Activated naive CD4-positive, alpha-beta T cell treated with anti-CD3 and anti-CD28 coated beads, Interleukin-2, amount 50 U/mL, for 72 hours (primary cell): ENCODE measurements around the gene EOLA1. TPM values are rescaled to one million over a fixed set of nuclear protein-coding genes. Genes with fewer than 3 reads are reported as not detected.
"Not testable (repeated sequence)": the region's sequence is repeated elsewhere in the genome, so short reads cannot be mapped to it uniquely, and the experiment has no call there.

Experiments used
- ATAC-seq, 2 donors: fragments of 150-1000 bp; cut with Tn5 transposase; 2 replicates each; pipeline ENCODE4 v1.10.0; 2021; ENCODE audit warnings: mild to moderate bottlenecking in 2 of 2, moderate library complexity in 2 of 2
- DNase-seq, 2 donors: peaks; one replicate each; pipeline ENCODE4 v3.0.0; 2021 to 2022; ENCODE audit warnings: low spot score in 2 of 2
- H3K27ac Mint-ChIP-seq, 2 donors: one replicate each; pipeline ENCODE4 v1.8.0; 2022; ENCODE audit warnings: mild to moderate bottlenecking in 2 of 2, mixed read lengths in 2 of 2
- H3K36me3 Mint-ChIP-seq, 2 donors: one replicate each; pipeline ENCODE4 v1.8.0; 2022; ENCODE audit warnings: mixed read lengths in 2 of 2
- H3K9me3 Mint-ChIP-seq, 2 donors: one replicate each; pipeline ENCODE4 v1.8.0; 2022; ENCODE audit warnings: mixed read lengths in 2 of 2
- total RNA-seq, 2 donors: library from RNA; stranded (reverse); gene quantifications; one replicate each; pipeline ENCODE4 v1.2.3, GENCODE V29; 2022

Gene EOLA1
- total RNA-seq, 2 donors from 2014 or later, result 13.6 to 50.9 TPM

DNA sequence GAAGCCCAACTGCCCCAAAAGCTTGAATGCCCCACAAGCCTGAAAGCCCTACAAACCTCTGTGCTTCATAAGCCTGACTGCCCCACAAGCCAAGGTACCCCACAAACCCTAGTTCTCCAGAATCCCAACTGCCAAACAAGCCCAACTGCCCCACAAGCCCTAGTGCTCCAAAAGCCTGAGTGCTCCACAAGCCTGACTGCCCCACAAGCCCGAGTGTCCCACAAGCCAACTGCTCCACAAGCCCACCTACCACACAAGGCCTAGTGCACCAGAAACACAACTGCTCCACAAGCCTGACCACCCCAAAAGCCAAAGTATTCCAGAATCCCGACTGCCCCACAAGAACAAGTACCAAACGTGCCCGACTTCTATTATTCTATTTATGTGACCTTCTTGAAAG is 22.5 kb downstream of the EOLA1 start:
- DNase-seq (no peak), ATAC-seq (no peak)
- no peak overlapping the region for H3K27ac Mint-ChIP-seq
- no peaks in the 10 kb centered on the region for H3K36me3 Mint-ChIP-seq
- no peaks in the 10 kb centered on the region for H3K9me3 Mint-ChIP-seq

DNA sequence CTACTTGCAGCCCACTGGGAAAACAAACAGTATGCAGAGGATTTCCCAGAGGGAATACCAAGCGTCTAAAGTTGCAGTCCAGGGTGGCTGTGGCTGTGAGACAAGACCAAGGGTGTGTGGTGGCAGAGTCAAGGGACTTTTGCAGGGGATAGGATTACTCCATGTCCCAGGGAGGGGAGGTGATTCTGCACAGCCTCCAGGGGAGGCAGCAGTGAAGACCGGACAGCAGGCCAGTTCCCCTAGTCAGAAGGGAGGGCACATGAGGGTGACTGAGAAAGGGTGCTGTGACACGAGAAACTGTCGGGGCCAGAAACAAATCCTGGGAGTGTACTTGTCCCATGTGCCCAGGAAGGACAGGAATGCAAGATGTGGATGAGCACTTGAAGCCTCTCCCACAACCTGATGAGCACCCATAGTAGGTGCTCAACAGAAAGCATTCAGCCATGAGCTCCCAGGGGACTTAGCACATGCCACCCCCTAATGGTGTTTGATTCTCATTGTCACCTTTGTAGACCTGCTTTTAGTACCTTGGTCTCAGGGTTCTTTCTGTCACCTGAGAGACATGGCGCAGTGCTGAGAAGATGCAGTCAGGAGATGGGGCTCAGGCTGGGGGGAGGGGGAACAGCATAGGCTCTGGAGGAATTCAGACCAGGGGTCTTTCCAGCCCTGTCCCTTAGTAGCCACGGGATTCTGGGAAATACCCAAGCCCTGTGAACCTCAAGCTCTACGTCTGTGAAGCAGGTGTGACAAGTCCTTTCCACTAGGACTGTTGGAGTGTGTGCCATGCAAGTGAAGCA is 27.0 kb downstream of the EOLA1 start:
- no peak for DNase-seq
- ATAC-seq, result no peak
- Mint-ChIP-seq H3K9me3 (no peaks in the 10 kb centered on the region), H3K27ac (no peak overlapping the region), H3K36me3 (no peaks in the 10 kb centered on the region)

DNA sequence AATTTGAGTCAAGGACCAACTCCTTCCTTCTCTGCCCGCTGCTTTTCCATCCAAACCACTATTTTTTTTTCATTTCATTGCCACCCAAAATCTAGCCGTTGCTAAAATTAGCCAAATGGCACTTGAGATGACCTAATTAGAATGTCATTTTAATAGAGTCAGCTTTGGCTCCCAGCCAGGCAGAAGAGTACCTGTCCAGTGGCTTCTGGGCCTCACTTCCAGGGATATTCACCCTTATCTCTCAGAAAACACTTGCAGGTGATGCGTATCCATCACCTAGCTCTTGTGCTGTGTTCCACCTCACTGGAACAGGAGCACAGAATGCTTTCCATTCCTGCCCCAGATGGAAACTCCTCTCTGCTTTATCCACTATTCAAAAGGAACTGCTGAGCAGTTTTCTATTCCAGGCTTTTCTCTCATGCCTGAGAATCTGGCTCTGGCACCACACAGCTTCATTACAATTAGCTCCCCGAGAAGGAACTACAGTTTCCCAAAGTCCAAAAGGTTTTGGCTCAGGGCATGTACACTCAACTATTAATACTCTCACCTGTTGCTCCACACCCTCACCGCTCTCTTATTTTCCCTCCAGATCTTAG is 28.0 kb downstream of the EOLA1 start:
- no peak for DNase-seq
- Mint-ChIP-seq H3K9me3 (no peaks in the 10 kb centered on the region), H3K36me3 (no peaks in the 10 kb centered on the region)

DNA sequence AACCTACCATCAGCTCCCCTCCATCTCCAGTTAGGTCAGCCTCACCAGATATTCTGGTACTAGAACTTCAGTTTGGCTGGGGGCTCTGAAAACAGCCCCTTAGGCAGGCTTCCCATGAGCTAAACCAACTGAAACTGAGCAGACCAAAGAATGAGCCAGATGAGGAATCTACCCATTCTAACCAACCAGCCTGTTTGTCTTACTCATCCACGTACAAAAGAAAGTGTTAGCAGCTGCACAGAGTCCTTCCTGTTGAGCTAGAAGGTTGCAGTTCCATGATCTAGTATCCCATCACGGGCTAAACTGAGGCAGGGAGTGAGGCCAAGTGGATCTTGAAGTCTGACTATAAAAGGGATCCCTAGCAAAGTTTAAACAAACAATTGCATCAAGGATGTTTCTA is 29.0 kb downstream of the EOLA1 start:
- no peaks in the 10 kb centered on the region for H3K9me3 Mint-ChIP-seq
- H3K36me3 Mint-ChIP-seq, result no peaks in the 10 kb centered on the region
- no peak for DNase-seq
- peak in 1 of 2 donors; percentile 49 for ATAC-seq
- H3K27ac Mint-ChIP-seq, result no peak overlapping the region

More for the DNA sequence above, 28.0 kb downstream of the EOLA1 start:
- no peak for ATAC-seq
- H3K27ac Mint-ChIP-seq, result peak overlapping the region in 1 of 2 donors; percentile 65

DNA sequence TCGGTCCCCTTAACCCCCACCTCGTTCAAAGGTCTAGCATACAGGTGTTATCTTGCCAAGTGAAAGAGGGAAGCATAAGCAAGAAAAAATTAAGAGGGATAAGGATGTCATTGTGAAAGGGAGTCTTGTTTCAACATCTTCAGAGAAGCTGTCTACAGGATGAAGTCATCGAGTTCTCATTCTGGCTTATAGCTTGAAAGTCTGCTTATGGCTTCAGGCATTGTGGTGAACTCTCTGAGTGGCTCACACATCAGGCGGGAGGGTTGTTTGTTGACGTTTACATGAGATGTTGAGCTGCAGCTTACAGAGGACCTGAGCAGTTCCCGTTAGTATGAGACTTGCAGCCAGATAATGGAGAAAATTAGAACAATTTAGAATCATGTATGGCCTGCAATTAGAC is 29.9 kb downstream of the EOLA1 start:
- no peak overlapping the region for H3K27ac Mint-ChIP-seq
- no peaks in the 10 kb centered on the region for H3K9me3 Mint-ChIP-seq
- ATAC-seq (no peak), DNase-seq (no peak)
- H3K36me3 Mint-ChIP-seq, result no peaks in the 10 kb centered on the region

DNA sequence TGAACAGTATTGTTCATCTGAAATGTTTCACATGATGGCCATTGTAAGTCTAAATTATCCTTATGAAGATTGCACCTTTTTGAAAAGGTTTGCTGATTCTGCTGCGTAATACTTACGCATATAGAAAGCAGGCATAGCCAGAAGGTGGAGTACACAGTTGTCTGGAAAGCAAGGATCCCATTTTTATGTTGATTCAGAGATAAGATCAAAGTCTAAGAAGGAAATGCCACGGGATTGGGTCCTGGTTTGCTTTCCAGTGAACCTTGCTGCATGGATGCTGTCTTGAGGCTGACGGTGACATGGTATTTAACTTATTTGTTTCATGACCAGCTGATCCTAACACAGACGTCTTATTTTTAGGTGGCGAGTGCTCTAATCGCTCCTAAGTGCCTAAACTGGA is 31.0 kb downstream of the EOLA1 start:
- H3K27ac Mint-ChIP-seq, result no peak overlapping the region

DNA sequence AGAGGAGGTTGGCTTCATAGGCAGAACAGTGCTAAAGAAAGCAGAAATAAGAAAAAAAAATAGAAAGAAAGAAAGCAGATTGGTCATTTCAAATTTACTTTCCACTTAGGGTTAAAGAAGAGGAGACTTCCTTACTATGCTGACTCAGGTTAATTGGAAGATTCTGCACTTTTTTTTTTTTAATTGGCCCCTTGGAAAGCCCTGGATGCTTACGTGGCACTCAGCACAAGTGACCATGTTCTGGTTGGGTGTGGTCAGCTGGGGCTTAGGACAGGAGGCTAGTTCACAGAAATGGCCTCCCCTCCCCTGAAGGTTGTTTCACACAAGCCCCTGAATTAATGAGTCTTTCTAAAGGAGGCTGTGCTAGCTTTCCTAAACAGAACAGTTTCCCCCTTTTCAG is 31.9 kb downstream of the EOLA1 start:
- ATAC-seq, result peak in 1 of 2 donors; percentile 20
- DNase-seq, result no peak
- no peaks in the 10 kb centered on the region for H3K36me3 Mint-ChIP-seq
- no peaks in the 10 kb centered on the region for H3K9me3 Mint-ChIP-seq
- H3K27ac Mint-ChIP-seq, result peak overlapping the region in 1 of 2 donors; percentile 82

More for the DNA sequence above, 31.0 kb downstream of the EOLA1 start:
- H3K9me3 Mint-ChIP-seq, result no peaks in the 10 kb centered on the region
- no peak for ATAC-seq
- DNase-seq, result no peak
- no peaks in the 10 kb centered on the region for H3K36me3 Mint-ChIP-seq

DNA sequence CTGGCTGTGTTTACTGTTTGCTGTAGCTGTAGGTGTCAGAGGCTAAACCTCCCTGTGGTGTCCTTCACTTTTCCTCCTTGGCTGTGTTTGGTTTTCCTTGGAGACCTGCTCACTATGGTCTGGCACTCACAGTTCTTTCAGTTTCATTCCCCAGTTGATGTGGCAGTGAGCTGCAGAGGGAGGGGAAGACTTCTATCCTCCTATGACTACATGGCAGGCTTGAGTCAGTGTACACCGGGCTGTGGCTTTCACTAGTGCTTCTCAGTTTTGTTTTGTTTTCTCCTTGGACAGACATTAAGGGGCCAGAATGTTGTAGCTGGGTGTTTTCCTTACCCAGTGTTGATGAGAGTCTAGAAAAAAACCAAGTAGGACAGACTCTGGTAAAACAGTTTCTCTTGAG is 32.6 kb downstream of the EOLA1 start:
- DNase-seq, H3K9me3 Mint-ChIP-seq, H3K27ac Mint-ChIP-seq, H3K36me3 Mint-ChIP-seq: not testable (repeated sequence)
- peak; percentile 96 to 98 for ATAC-seq

DNA sequence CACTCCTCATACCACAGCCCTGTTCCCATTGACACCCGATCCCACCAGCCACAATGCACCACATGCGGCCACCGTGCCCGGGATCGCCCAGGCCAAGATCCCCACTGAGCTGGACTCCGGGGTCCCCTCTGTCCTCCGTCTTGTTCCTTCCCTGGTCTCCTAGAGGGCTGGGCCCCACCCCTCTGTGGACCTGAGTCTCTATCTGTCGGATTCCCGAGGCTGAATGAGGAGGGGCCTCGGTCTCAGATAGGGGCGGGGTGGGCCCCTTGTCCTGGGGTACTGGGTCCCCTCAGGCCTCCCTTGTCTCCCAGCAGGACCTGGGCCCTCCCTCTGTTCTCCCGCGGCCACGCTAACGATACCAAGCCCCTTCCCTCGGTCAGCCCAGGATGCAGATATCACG is 44.8 kb downstream of the EOLA1 start:
- ATAC-seq, H3K9me3 Mint-ChIP-seq, DNase-seq, H3K27ac Mint-ChIP-seq, H3K36me3 Mint-ChIP-seq: not testable (repeated sequence)

DNA sequence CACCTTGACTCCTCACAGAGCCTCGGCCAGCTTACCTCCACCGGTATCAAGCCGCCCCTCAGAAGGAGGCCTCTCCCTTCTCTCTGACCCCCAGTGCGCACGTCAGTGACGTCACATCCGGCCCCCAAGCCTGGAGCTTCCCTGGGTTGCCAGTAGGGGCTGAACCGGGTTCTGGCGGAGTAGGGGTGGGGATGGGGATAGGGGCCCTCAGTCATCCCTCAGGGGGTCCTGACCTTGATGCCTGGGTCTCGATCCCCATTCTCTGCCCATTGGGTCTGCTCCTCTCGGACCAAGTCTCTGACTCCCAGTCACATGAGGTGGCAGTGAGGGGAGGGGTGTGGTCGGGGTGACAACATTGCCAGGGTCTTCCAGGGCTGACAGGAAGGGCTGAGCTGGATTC is 46.5 kb downstream of the EOLA1 start, which contains the start of gene MAGEA9B:
MAGEA9B (minus strand) TSS at position 101 of the 400 bp plus-strand sequence. CDS start 4,280 bp downstream, outside the sequence.
- not testable (repeated sequence) for ATAC-seq, H3K9me3 Mint-ChIP-seq, DNase-seq, H3K36me3 Mint-ChIP-seq, H3K27ac Mint-ChIP-seq

DNA sequence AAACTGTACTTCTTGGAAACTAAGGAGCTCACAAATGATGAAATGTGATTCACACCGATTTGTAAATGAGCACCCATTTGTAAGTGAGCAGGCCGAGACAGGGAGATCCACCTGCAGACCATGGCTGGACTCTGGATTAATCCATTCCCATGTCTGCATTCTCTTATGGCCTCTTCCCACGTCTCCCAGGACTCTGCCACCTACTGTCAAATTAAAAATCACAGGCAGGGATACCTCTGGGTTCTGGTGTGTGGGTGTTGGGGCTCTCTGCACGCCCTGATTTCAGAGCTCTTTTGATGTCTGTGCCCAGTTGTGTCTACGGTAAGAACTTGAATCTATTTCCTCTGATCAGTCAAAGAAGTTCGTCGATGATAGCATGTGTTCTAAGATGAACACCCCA is 50.2 kb downstream of the EOLA1 start:
- not testable (repeated sequence) for H3K36me3 Mint-ChIP-seq, H3K9me3 Mint-ChIP-seq, H3K27ac Mint-ChIP-seq, ATAC-seq, DNase-seq

DNA sequence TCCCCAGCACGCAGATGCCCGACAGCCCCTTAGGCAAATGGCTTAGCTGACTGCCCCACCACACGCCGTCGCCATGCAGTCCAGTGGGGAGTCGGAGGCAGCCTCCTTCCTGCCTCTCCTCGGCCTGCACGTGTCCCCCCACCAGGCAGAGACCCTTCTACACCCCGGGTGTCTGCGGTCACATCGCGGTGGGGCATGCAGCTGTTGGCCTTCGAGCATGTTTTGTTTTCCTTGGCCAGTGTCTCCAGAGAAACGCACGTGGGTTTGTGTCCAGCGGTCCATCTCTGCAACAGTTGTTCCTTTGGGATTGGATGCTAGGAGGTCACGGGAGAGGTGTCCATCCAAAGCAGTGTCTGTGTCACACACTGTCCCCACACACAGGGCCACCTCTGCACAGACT is 54.4 kb downstream of the EOLA1 start, which contains the start of gene HSFX2:
HSFX2 (minus strand) TSS at position 101 of the 400 bp plus-strand sequence. CDS start 614 bp downstream, outside the sequence.
- H3K36me3 Mint-ChIP-seq, ATAC-seq, H3K27ac Mint-ChIP-seq, H3K9me3 Mint-ChIP-seq, DNase-seq: not testable (repeated sequence)

DNA sequence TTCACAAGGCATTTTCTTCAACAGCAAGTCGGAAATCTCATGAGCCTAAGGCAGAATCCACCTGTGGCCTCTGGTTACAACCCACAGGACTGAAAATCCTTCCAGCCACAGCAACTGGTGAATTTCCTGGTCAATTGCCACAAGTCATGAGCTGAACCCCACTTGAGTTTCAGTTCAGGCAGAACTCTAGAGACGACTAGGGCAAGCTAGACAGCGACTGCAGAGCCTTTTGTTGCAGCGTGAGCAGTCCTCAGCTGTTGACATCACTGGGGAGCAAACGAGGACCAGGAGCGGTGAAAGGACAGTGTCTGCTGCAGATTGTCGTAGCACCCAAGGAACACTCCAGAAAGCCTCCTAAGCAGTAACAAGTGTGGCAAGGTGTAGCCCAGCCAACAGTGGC is 55.1 kb downstream of the EOLA1 start:
- H3K9me3 Mint-ChIP-seq, H3K27ac Mint-ChIP-seq, H3K36me3 Mint-ChIP-seq, ATAC-seq, DNase-seq: not testable (repeated sequence)

Other genes starting within 250 kb of the EOLA1 start
- gene IDS, start 35.7 kb upstream of the EOLA1 start, total RNA-seq, result 10 to 100 TPM; 35.4 to 77.8 TPM
- gene HSFX3, start 8.9 kb downstream of the EOLA1 start, total RNA-seq, result not detected
- not detected for gene MAGEA9B, start 46.4 kb downstream of the EOLA1 start, total RNA-seq
- gene HSFX2, start 54.3 kb downstream of the EOLA1 start, total RNA-seq, result not detected
- gene TMEM185A, start 90.8 kb downstream of the EOLA1 start, total RNA-seq, result 10 to 100 TPM in 1 of 2 donors, 1 to 10 TPM in 1; 9.0 to 21.5 TPM
- not detected for gene MAGEA11, start 171.0 kb downstream of the EOLA1 start, total RNA-seq
- under 1 TPM; 0.11 to 0.72 TPM for gene HSFX1, start 233.1 kb downstream of the EOLA1 start, total RNA-seq
- gene MAGEA9, start 240.9 kb downstream of the EOLA1 start, total RNA-seq, result not detected